ENCODE results near the gene CATSPER3.

CATSPER3 gene

GRCh38 chr5:135048286-135048685 is 80.6 kb downstream of the CATSPER3 start:
- Mint-ChIP-seq H3K4me3 (no peak overlapping the region), H3K27me3 (peaks cover 59% of the 10 kb centered on the region), H3K36me3 (ENCODE audit: low read depth) (no peaks in the 10 kb centered on the region), H3K4me1 (peaks cover 1% of the 10 kb centered on the region), H3K9me3 (no peaks in the 10 kb centered on the region), H3K27ac (no peak overlapping the region)
- no peak for ATAC-seq
- DNase-seq: no peak

- no peaks in the 10 kb centered on the region for H3K9me3 Mint-ChIP-seq
- DNase-seq: no peak
- H3K4me3 Mint-ChIP-seq: no peak overlapping the region
- ATAC-seq: no peak
- no peaks in the 10 kb centered on the region for H3K36me3 Mint-ChIP-seq (ENCODE audit: low read depth)
- H3K27ac Mint-ChIP-seq: no peak overlapping the region
- H3K4me1 Mint-ChIP-seq: peaks cover 4% of the 10 kb centered on the region
- H3K27me3 Mint-ChIP-seq: peaks cover 52% of the 10 kb centered on the region
Measured at GRCh38 chr5:135048930-135049329, 81.2 kb downstream of the CATSPER3 start.

GRCh38 chr5:135050244-135050767 is 82.6 kb downstream of the CATSPER3 start:
- H3K27ac Mint-ChIP-seq: no peak overlapping the region
- DNase-seq: no peak
- peaks cover 50% of the 10 kb centered on the region for H3K27me3 Mint-ChIP-seq
- H3K9me3 Mint-ChIP-seq: no peaks in the 10 kb centered on the region
- H3K4me3 Mint-ChIP-seq: no peak overlapping the region
- H3K4me1 Mint-ChIP-seq: peaks cover 5% of the 10 kb centered on the region
- peak; percentile 17 for ATAC-seq
- no peaks in the 10 kb centered on the region for H3K36me3 Mint-ChIP-seq (ENCODE audit: low read depth)

- ATAC-seq (no peak), DNase-seq (no peak)
- Mint-ChIP-seq H3K9me3 (no peaks in the 10 kb centered on the region), H3K27ac (no peak overlapping the region), H3K4me1 (peaks cover 5% of the 10 kb centered on the region), H3K36me3 (ENCODE audit: low read depth) (no peaks in the 10 kb centered on the region), H3K4me3 (no peak overlapping the region), H3K27me3 (peaks cover 50% of the 10 kb centered on the region)
Measured at GRCh38 chr5:135051399-135051798, 83.7 kb downstream of the CATSPER3 start.

- Mint-ChIP-seq H3K27me3 (peaks cover 50% of the 10 kb centered on the region), H3K4me1 (peaks cover 5% of the 10 kb centered on the region), H3K4me3 (no peak overlapping the region), H3K27ac (no peak overlapping the region), H3K36me3 (ENCODE audit: low read depth) (no peaks in the 10 kb centered on the region), H3K9me3 (no peaks in the 10 kb centered on the region)
- ATAC-seq: no peak
- DNase-seq: no peak
Measured at GRCh38 chr5:135051872-135052271, 84.2 kb downstream of the CATSPER3 start.

GRCh38 chr5:135052511-135053145 is 84.9 kb downstream of the CATSPER3 start:
- Mint-ChIP-seq H3K27me3 (peaks cover 44% of the 10 kb centered on the region), H3K4me1 (peaks cover 5% of the 10 kb centered on the region), H3K27ac (no peak overlapping the region), H3K36me3 (ENCODE audit: low read depth) (no peaks in the 10 kb centered on the region), H3K4me3 (no peak overlapping the region), H3K9me3 (no peaks in the 10 kb centered on the region)
- ATAC-seq: no peak
- DNase-seq: no peak

- Mint-ChIP-seq H3K27ac (no peak overlapping the region), H3K9me3 (no peaks in the 10 kb centered on the region), H3K4me3 (no peak overlapping the region), H3K4me1 (peaks cover 5% of the 10 kb centered on the region), H3K27me3 (peaks cover 41% of the 10 kb centered on the region), H3K36me3 (ENCODE audit: low read depth) (no peaks in the 10 kb centered on the region)
- DNase-seq: no peak
- ATAC-seq: peak; percentile 21
Measured at GRCh38 chr5:135053278-135053677, 85.6 kb downstream of the CATSPER3 start.

GRCh38 chr5:135053989-135054388 is 86.3 kb downstream of the CATSPER3 start:
- no peak overlapping the region for H3K27ac Mint-ChIP-seq
- no peaks in the 10 kb centered on the region for H3K9me3 Mint-ChIP-seq
- ATAC-seq: no peak
- H3K27me3 Mint-ChIP-seq: peaks cover 40% of the 10 kb centered on the region
- H3K36me3 Mint-ChIP-seq (ENCODE audit: low read depth): no peaks in the 10 kb centered on the region
- no peak for DNase-seq
- H3K4me1 Mint-ChIP-seq: peaks cover 5% of the 10 kb centered on the region
- no peak overlapping the region for H3K4me3 Mint-ChIP-seq

- Mint-ChIP-seq H3K4me3 (no peak overlapping the region), H3K27me3 (peaks cover 37% of the 10 kb centered on the region), H3K9me3 (no peaks in the 10 kb centered on the region), H3K4me1 (peaks cover 5% of the 10 kb centered on the region), H3K36me3 (ENCODE audit: low read depth) (no peaks in the 10 kb centered on the region), H3K27ac (no peak overlapping the region)
- no peak for DNase-seq
- ATAC-seq: no peak
Measured at GRCh38 chr5:135054546-135054945, 86.8 kb downstream of the CATSPER3 start.

GRCh38 chr5:135055396-135055795 is 87.7 kb downstream of the CATSPER3 start:
- Mint-ChIP-seq H3K36me3 (ENCODE audit: low read depth) (no peaks in the 10 kb centered on the region), H3K4me1 (peaks cover 5% of the 10 kb centered on the region), H3K27me3 (peaks cover 30% of the 10 kb centered on the region), H3K9me3 (no peaks in the 10 kb centered on the region), H3K4me3 (no peak overlapping the region), H3K27ac (no peak overlapping the region)
- ATAC-seq (no peak), DNase-seq (no peak)

- no peak overlapping the region for H3K27ac Mint-ChIP-seq
- H3K4me3 Mint-ChIP-seq: no peak overlapping the region
- no peaks in the 10 kb centered on the region for H3K9me3 Mint-ChIP-seq
- ATAC-seq: no peak
- no peak for DNase-seq
- H3K36me3 Mint-ChIP-seq (ENCODE audit: low read depth): no peaks in the 10 kb centered on the region
- peaks cover 20% of the 10 kb centered on the region for H3K27me3 Mint-ChIP-seq
- peaks cover 5% of the 10 kb centered on the region for H3K4me1 Mint-ChIP-seq
Measured at GRCh38 chr5:135056316-135057030, 88.8 kb downstream of the CATSPER3 start.

GRCh38 chr5:135057233-135057632 is 89.5 kb downstream of the CATSPER3 start:
- H3K4me1 Mint-ChIP-seq: peaks cover 5% of the 10 kb centered on the region
- H3K9me3 Mint-ChIP-seq: no peaks in the 10 kb centered on the region
- ATAC-seq: no peak
- H3K36me3 Mint-ChIP-seq (ENCODE audit: low read depth): no peaks in the 10 kb centered on the region
- peaks cover 12% of the 10 kb centered on the region for H3K27me3 Mint-ChIP-seq
- H3K27ac Mint-ChIP-seq: no peak overlapping the region
- H3K4me3 Mint-ChIP-seq: no peak overlapping the region
- no peak for DNase-seq

- H3K27me3 Mint-ChIP-seq: peaks cover 6% of the 10 kb centered on the region
- DNase-seq (no peak), ATAC-seq (no peak)
- no peaks in the 10 kb centered on the region for H3K9me3 Mint-ChIP-seq
- no peaks in the 10 kb centered on the region for H3K36me3 Mint-ChIP-seq (ENCODE audit: low read depth)
- no peak overlapping the region for H3K4me3 Mint-ChIP-seq
- H3K4me1 Mint-ChIP-seq: peaks cover 4% of the 10 kb centered on the region
- H3K27ac Mint-ChIP-seq: no peak overlapping the region
Measured at GRCh38 chr5:135058331-135058732, 90.6 kb downstream of the CATSPER3 start.

GRCh38 chr5:135059000-135059923 is 91.6 kb downstream of the CATSPER3 start:
- no peak for ATAC-seq

More at GRCh38 chr5:135059000-135059923, 91.6 kb downstream of the CATSPER3 start:
- H3K27ac Mint-ChIP-seq: no peak overlapping the region
- H3K9me3 Mint-ChIP-seq: no peaks in the 10 kb centered on the region
- no peak overlapping the region for H3K4me3 Mint-ChIP-seq
- peaks cover 5% of the 10 kb centered on the region for H3K27me3 Mint-ChIP-seq
- no peak for DNase-seq
- no peaks in the 10 kb centered on the region for H3K4me1 Mint-ChIP-seq
- no peaks in the 10 kb centered on the region for H3K36me3 Mint-ChIP-seq (ENCODE audit: low read depth)
